ENCODE measurements around the gene GAS6.

GAS6 gene

GRCh38 chr13:113818700-113819295, 45.1 kb downstream of the GAS6 start:
- no peak for DNase-seq

- DNase-seq, result no peak
Measured at GRCh38 chr13:113817860-113818691, 45.8 kb downstream of the GAS6 start.

- peak; percentile 44 to 53 for DNase-seq
Measured at GRCh38 chr13:113816946-113817859, 46.7 kb downstream of the GAS6 start.

GRCh38 chr13:113816254-113816929, 47.5 kb downstream of the GAS6 start:
- no peak for DNase-seq

GRCh38 chr13:113815151-113816058, 48.5 kb downstream of the GAS6 start:
- DNase-seq, result no peak

- no peak for DNase-seq
Measured at GRCh38 chr13:113814435-113814821, 49.4 kb downstream of the GAS6 start.

- no peak for DNase-seq
Measured at GRCh38 chr13:113813749-113814434, 50.0 kb downstream of the GAS6 start.

GRCh38 chr13:113813070-113813748, 50.7 kb downstream of the GAS6 start:
- DNase-seq, result no peak

- DNase-seq, result no peak
Measured at GRCh38 chr13:113812178-113813040, 51.5 kb downstream of the GAS6 start.

GRCh38 chr13:113811081-113811928, 52.6 kb downstream of the GAS6 start:
- DNase-seq, result no peak

- DNase-seq, result no peak
Measured at GRCh38 chr13:113810640-113811039, 53.2 kb downstream of the GAS6 start.

GRCh38 chr13:113809934-113810333, 53.9 kb downstream of the GAS6 start:
- DNase-seq, result no peak

GRCh38 chr13:113808058-113808834, 55.6 kb downstream of the GAS6 start:
- no peak for DNase-seq

- DNase-seq, result no peak
Measured at GRCh38 chr13:113806526-113806925, 57.4 kb downstream of the GAS6 start.

GRCh38 chr13:113806104-113806471, 57.8 kb downstream of the GAS6 start:
- no peak for DNase-seq

GRCh38 chr13:113805431-113806103, 58.3 kb downstream of the GAS6 start:
- DNase-seq, result no peak
